H1 (cell line): ENCODE data around the gene CAMK2B. TPM values are rescaled to one million over a fixed set of nuclear protein-coding genes. Genes with fewer than 3 reads are reported as not detected.

ENCODE experiments used
- CTCF ChIA-PET: fragments of 300-600 bp; sonication (Branson Sonifier 250); formaldehyde crosslinking; loops from one replicate; lab custom pipeline; 2021; ENCODE audit not compliant: partially characterized antibody; lab: Charles Lee
- POLR2A ChIA-PET: fragments of 300-600 bp; sonication (Branson Sonifier 250); formaldehyde crosslinking; loops from one replicate; lab custom pipeline; 2021; ENCODE audit warnings: inconsistent platforms; ENCODE audit not compliant: partially characterized antibody; lab: Charles Lee
- DNase-seq, 2 experiments: peaks; one replicate each; pipeline versions ENCODE4 v3.0.0 to v3.0.0-alpha.2; 2010 to 2022; ENCODE audit warnings: low spot score in 2 of 2, low read depth in 1 of 2, mixed read lengths in 1 of 2
- FAIRE-seq: peaks from 2 replicates; lab custom pipeline; 2011; peaks lifted over from hg19 to GRCh38; lab: Jason Lieb, UNC
- H2AFZ ChIP-seq: 2 replicates; pipeline ENCODE4 v1.8.1; 2012; ENCODE audit warnings: low read length, inconsistent platforms
- H2AK5ac ChIP-seq: 2 replicates; pipeline ENCODE4 v1.6.1; 2013; ENCODE audit warnings: low read depth, low read length
- H2BK120ac ChIP-seq: replicated peaks from 2 replicates; pipeline ENCODE3; 2013; ENCODE audit warnings: low read depth, low read length, inconsistent platforms
- H2BK12ac ChIP-seq: 2 replicates; pipeline ENCODE4 v1.6.1; 2013; ENCODE audit warnings: low read depth, low read length
- H2BK15ac ChIP-seq: 2 replicates; pipeline ENCODE4 v1.6.1; 2013; ENCODE audit warnings: low read length
- H2BK20ac ChIP-seq: 2 replicates; pipeline ENCODE4 v1.6.1; 2013; ENCODE audit warnings: low read length
- H2BK5ac ChIP-seq: 2 replicates; pipeline ENCODE4 v1.6.1; 2013; ENCODE audit warnings: low read depth, low read length
- H3K14ac ChIP-seq: 2 replicates; pipeline ENCODE4 v1.6.1; 2013; ENCODE audit warnings: inconsistent platforms; ENCODE audit not compliant: insufficient read length
- H3K18ac ChIP-seq: 2 replicates; pipeline ENCODE4 v1.6.1; 2013; ENCODE audit warnings: low read length; ENCODE audit errors: extremely low read depth
- H3K23ac ChIP-seq: 2 replicates; pipeline ENCODE4 v1.6.1; 2013; ENCODE audit warnings: inconsistent platforms; ENCODE audit not compliant: insufficient read length
- H3K23me2 ChIP-seq: 2 replicates; pipeline ENCODE4 v1.6.1; 2013; ENCODE audit warnings: low read depth, low read length
- H3K27ac ChIP-seq: 2 replicates; pipeline ENCODE4 v1.6.1; 2011; ENCODE audit warnings: low read depth, low read length, inconsistent platforms
- H3K27me3 ChIP-seq, 4 experiments: replicated peaks in 1 of 4; 1 replicate in 1 of 4; 2 replicates in 3 of 4; pipeline versions ENCODE4 v1.6.1 to v1.8.1; 2011 to 2013; ENCODE audit warnings: low read length in 3 of 4, mild to moderate bottlenecking in 3 of 4, inconsistent platforms in 2 of 4, mixed read lengths in 2 of 4, moderate library complexity in 1 of 4; ENCODE audit not compliant: control insufficient read depth in 3 of 4, insufficient read depth in 3 of 4; ENCODE audit errors: extremely low read depth in 1 of 4
- H3K36me3 ChIP-seq, 4 experiments: 2 replicates each; pipeline versions ENCODE4 v1.6.1 to v1.8.1; 2011 to 2013; ENCODE audit warnings: mild to moderate bottlenecking in 4 of 4, low read length in 3 of 4, moderate library complexity in 2 of 4, control low read depth in 1 of 4, inconsistent platforms in 1 of 4; ENCODE audit not compliant: insufficient read depth in 4 of 4, control insufficient read depth in 2 of 4
- H3K4ac ChIP-seq: replicated peaks from 2 replicates; pipeline ENCODE3; 2013; ENCODE audit warnings: low read length, low read depth, mixed read lengths, inconsistent platforms; ENCODE audit not compliant: insufficient read length
- H3K4me1 ChIP-seq, 4 experiments: replicated peaks in 1 of 4; 1 replicate in 1 of 4; 2 replicates in 3 of 4; pipeline versions ENCODE4 v1.6.1 to v1.8.1; 2011 to 2013; ENCODE audit warnings: low read length in 3 of 4, inconsistent platforms in 2 of 4, mixed read lengths in 1 of 4; ENCODE audit not compliant: insufficient read depth in 4 of 4, control insufficient read depth in 3 of 4
- H3K4me2 ChIP-seq, 2 experiments: 2 replicates each; pipeline versions ENCODE4 v1.6.1 to v1.8.1; 2011 to 2013; ENCODE audit warnings: low read depth in 2 of 2, low read length in 2 of 2, control low read depth in 1 of 2, inconsistent platforms in 1 of 2, mild to moderate bottlenecking in 1 of 2; ENCODE audit not compliant: insufficient read depth in 1 of 2
- H3K4me3 ChIP-seq, 4 experiments: fragments of 200-600, 300-600 bp in 1 of 4; sonication (generic), shearing (Covaris generic), sonication (Bioruptor Twin) in 1 of 4; 2 replicates each; pipeline versions ENCODE4 v1.5.1 to v1.8.1; 2011 to 2016; ENCODE audit warnings: low read length in 4 of 4, low read depth in 3 of 4, control low read depth in 2 of 4, inconsistent platforms in 2 of 4, mild to moderate bottlenecking in 2 of 4, mixed read lengths in 1 of 4, moderate library complexity in 1 of 4; ENCODE audit not compliant: insufficient read depth in 2 of 4; ENCODE audit errors: extremely low read depth in 1 of 4
- H3K56ac ChIP-seq: replicated peaks from 2 replicates; pipeline ENCODE3; 2013; ENCODE audit warnings: low read depth, mild to moderate bottlenecking, mixed read lengths, low read length, inconsistent platforms; ENCODE audit not compliant: insufficient read length
- H3K79me1 ChIP-seq: 2 replicates; pipeline ENCODE4 v1.6.1; 2013; ENCODE audit warnings: low read depth, low read length, control low read depth
- H3K79me2 ChIP-seq, 2 experiments: 2 replicates each; pipeline versions ENCODE4 v1.6.1 to v1.8.1; 2012 to 2013; ENCODE audit warnings: low read length in 2 of 2, mild to moderate bottlenecking in 2 of 2, inconsistent platforms in 1 of 2; ENCODE audit not compliant: insufficient read depth in 2 of 2, control insufficient read depth in 1 of 2
- H3K9ac ChIP-seq, 4 experiments: replicated peaks in 1 of 4; 1 replicate in 1 of 4; 2 replicates in 3 of 4; pipeline versions ENCODE4 v1.6.1 to v1.8.1; 2011 to 2013; ENCODE audit warnings: low read depth in 3 of 4, low read length in 3 of 4, control low read depth in 2 of 4, mild to moderate bottlenecking in 2 of 4, moderate library complexity in 2 of 4, inconsistent platforms in 1 of 4; ENCODE audit errors: extremely low read depth in 1 of 4
- H3K9me3 ChIP-seq, 2 experiments: 2 replicates each; pipeline versions ENCODE4 v1.6.1 to v1.8.1; 2012 to 2013; ENCODE audit warnings: mild to moderate bottlenecking in 2 of 2, moderate library complexity in 2 of 2, control low read depth in 1 of 2, inconsistent platforms in 1 of 2, low read depth in 1 of 2, low read length in 1 of 2, mixed read lengths in 1 of 2; ENCODE audit not compliant: insufficient read depth in 2 of 2
- H4K20me1 ChIP-seq, 2 experiments: replicated peaks in 1 of 2; 2 replicates each; pipeline versions ENCODE3 to v1.8.1; 2011 to 2013; ENCODE audit warnings: inconsistent platforms in 2 of 2, low read length in 2 of 2, mild to moderate bottlenecking in 1 of 2; ENCODE audit not compliant: insufficient read depth in 2 of 2, control insufficient read depth in 1 of 2
- H4K5ac ChIP-seq: 2 replicates; pipeline ENCODE4 v1.6.1; 2013; ENCODE audit warnings: low read length, low read depth, mixed read lengths, inconsistent platforms; ENCODE audit not compliant: insufficient read length
- H4K8ac ChIP-seq: 2 replicates; pipeline ENCODE4 v1.8.0; 2013; ENCODE audit warnings: mild to moderate bottlenecking, moderate library complexity, low read length, inconsistent platforms; ENCODE audit not compliant: insufficient read depth; ENCODE audit errors: extremely low read depth
- H4K91ac ChIP-seq: replicated peaks from 2 replicates; pipeline ENCODE3; 2013; ENCODE audit warnings: low read length, mixed read lengths, inconsistent platforms; ENCODE audit not compliant: insufficient read length
- NRF1 ChIP-seq: IDR thresholded peaks from 2 replicates; pipeline ENCODE4 v1.6.1; 2011; ENCODE audit warnings: mild to moderate bottlenecking, low read depth, low read length, improper control_type of control experiment
- SIRT6 ChIP-seq: IDR thresholded peaks from one replicate; pipeline ENCODE4 v1.7.1; 2012; ENCODE audit warnings: low read length, inconsistent platforms
- SIX5 ChIP-seq: IDR thresholded peaks from 2 replicates; pipeline ENCODE4 v1.6.1; 2011; ENCODE audit warnings: mild to moderate bottlenecking, low read depth, low read length
- whole genome bisulfite sequencing, 2 experiments: shearing (Covaris generic) in 1 of 2; methylation state at CpG; one replicate each; pipeline versions ENCODE4 v1.1.6 to v1.1.7; 2013 to 2015; ENCODE audit warnings: low lambda C conversion rate in 2 of 2, mixed read lengths in 2 of 2, inconsistent platforms in 1 of 2, low coverage in 1 of 2, missing lambda C conversion rate in 1 of 2; ENCODE audit not compliant: insufficient replicate concordance in 2 of 2, insufficient coverage in 1 of 2, insufficient read length in 1 of 2; ENCODE audit errors: extremely low coverage in 1 of 2, missing lambda C conversion rate in 1 of 2; 5-methylcytosine and 5-hydroxymethylcytosine counted together
- polyA plus RNA-seq, 7 experiments: library from polyadenylated mRNA; depleted of rRNA in 3 of 7; stranded (reverse) in 5 of 7; unstranded in 2 of 7; fragments of >200 nt in 5 of 7; fragments of 200-250 nt in 2 of 7; gene quantifications; 1 replicate in 5 of 7; 2 replicates in 1 of 7; 4 replicates in 1 of 7; pipeline versions ENCODE4 v1.2.1 to v1.2.3, GENCODE V29; 2011 to 2013; ENCODE audit warnings: missing spikeins in 2 of 7, mixed read lengths in 2 of 7
- total RNA-seq: library from RNA; stranded (reverse); fragmentation: NEBNext Ultra II Directional; extraction: Animal tissue kit (Norgen Biotek cat#: 25700); gene quantifications from 2 replicates; pipeline ENCODE4 v1.2.1, GENCODE V29; 2021

CAMK2B gene
- total and polyA plus RNA-seq, 2 of the 8 experiments (the other 6 are each of a cell fraction or from before 2014, with no cell fraction given) = 0.05 to 0.15 TPM

DNA sequence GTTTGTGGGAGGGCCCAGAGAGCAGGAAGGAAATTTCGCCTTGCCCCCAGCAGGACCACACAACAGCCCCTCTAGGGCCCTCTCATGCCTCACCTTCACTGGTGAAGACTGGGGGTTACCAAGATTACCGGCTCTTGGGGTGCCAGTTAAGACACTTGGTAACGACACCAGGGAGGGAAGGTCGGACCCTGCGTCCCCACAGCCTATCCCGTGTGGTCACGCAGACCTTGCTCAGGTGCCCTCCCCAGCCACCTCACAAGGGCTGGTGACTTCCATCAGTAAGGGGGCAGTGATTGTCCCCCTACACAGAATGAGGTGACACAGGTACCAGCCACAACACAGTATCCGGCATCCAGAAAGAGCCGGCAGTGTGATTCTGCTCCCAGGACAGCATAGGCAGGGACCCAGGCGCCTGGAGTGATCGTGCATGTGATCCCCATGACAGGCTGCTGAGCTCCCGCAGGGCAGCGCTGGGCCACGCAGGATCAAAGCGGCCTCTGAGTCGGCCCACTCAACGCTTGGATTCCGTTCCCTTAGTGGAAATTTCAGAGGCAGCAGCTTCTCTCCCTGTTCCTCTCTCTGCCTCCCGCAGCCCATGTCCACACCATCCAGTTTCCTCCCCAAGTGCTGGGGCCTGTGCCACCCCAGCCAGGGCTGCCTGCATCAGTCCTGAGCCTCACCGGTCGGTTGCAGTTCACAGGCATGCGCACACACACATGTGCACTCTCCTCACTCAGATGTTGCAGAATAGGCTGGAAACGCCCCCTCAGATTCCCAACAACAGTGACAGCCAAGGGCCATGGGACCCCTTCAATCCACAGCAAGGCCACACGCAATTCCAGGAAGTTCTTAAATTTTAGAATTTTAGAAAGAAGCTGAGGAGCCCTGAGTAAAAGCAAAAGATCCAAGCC is 35.8 kb downstream of the CAMK2B start:
- Histone ChIP-seq H3K9me3 (no peaks in the 10 kb centered on the region), H4K8ac (no peak overlapping the region; the same call in 1 of the 2 replicates), H3K4me2 (no peak overlapping the region), H2BK15ac (no peak overlapping the region), H4K20me1 (peaks cover 0 to 4% of the 10 kb centered on the region in 2 experiments), H3K18ac (no peak overlapping the region), H4K5ac (no peak overlapping the region), H2BK20ac (no peak overlapping the region), H2BK120ac (no peak overlapping the region), H2AFZ (no peak overlapping the region), H4K91ac (no peak overlapping the region), H3K14ac (no peak overlapping the region), H3K4me3 (no peak overlapping the region), H3K23ac (no peak overlapping the region), H2BK5ac (no peak overlapping the region), H3K9ac (no peak overlapping the region), H3K27me3 (no peaks in the 10 kb centered on the region; a peak in 1 of 7 replicates), H3K79me1 (no peaks in the 10 kb centered on the region), H3K27ac (no peak overlapping the region), H3K79me2 (no peaks in the 10 kb centered on the region), H3K4ac (no peak overlapping the region), H2BK12ac (no peak overlapping the region), H3K4me1 (peaks cover 0 to 6% (median 0%) of the 10 kb centered on the region in 4 experiments; a peak in 2 of 7 replicates), H2AK5ac (no peak overlapping the region), H3K36me3 (no peaks in the 10 kb centered on the region), H3K56ac (no peak overlapping the region), H3K23me2 (no peaks in the 10 kb centered on the region)
- ChIA-PET POLR2A (no interaction called here), CTCF (interaction anchor here (0.9 to 1.9 kb wide), 5 partner anchors 8 to 188 kb away, joined by 3 to 6 read pairs (median 3); no protein-coding TSS in a partner anchor)
- DNase-seq (peak in 1 of 2 experiments; percentile 45), FAIRE-seq (no peak)
- WGBS, 2 experiments = 78% methylated on average over 22 of the region's 24 CpGs; no CpG with 5 or more reads in 1 of the 2 experiments
- TF ChIP-seq SIRT6 (no peak), NRF1 (no peak), SIX5 (no peak)
